HepG2 (cell line): ENCODE measurements around the gene ARHGAP22. TPM values are rescaled to one million over a fixed set of nuclear protein-coding genes. Genes with fewer than 3 reads are reported as not detected.
A peak's percentile ranks its signal among the peaks of the same experiment; 100 is the strongest.

Experiments
- ATAC-seq: fragments of 200-7000 bp; cut with Tn5 transposase; 3 replicates; pipeline ENCODE4 v1.9.1; 2020; ENCODE audit warnings: mild to moderate bottlenecking, moderate library complexity
- BruUV-seq: library from RNA; stranded (reverse); fragments of 400-500 nt; replicated peaks from 2 replicates; lab custom pipeline; 2021; lab: Mats Ljungman, UMichigan
- CTCF ChIA-PET: fragments of 300-600 bp; formaldehyde crosslinking; extraction: SDS; loops from one replicate; lab custom pipeline; 2021; ENCODE audit warnings: low total read pairs, inconsistent platforms, low intra/inter-chr PET ratio; lab: Yijun Ruan, JAX
- POLR2A ChIA-PET: fragments of 350-600 bp; sonication (Branson Sonifier 250); formaldehyde crosslinking; loops from one replicate; lab custom pipeline; 2020; ENCODE audit warnings: antibody characterized with exemption, inconsistent platforms; lab: Yijun Ruan, JAX
- DNase-seq: peaks from one replicate; pipeline ENCODE4 v3.0.0-alpha.2; 2015; ENCODE audit warnings: low spot score
- FAIRE-seq: peaks from 3 replicates; lab custom pipeline; 2011; peaks lifted over from hg19 to GRCh38; lab: Jason Lieb, UNC
- H2AFZ ChIP-seq: one replicate; pipeline ENCODE4 v1.6.1; 2011; ENCODE audit warnings: low read length, inconsistent platforms
- H3K27ac ChIP-seq: fragments of 300-600 bp; 3 replicates; pipeline ENCODE4 v1.8.0; 2011; ENCODE audit warnings: mixed run types, mild to moderate bottlenecking, mixed read lengths, low read length, inconsistent platforms; ENCODE audit not compliant: insufficient read depth; ENCODE audit errors: extremely low read length
- H3K27me3 ChIP-seq, 2 experiments: fragments of 200-600 bp in 1 of 2; 2 replicates in 1 of 2; 3 replicates in 1 of 2; pipeline versions ENCODE4 v1.6.0 to v1.8.0; 2011; ENCODE audit warnings: low read length in 2 of 2, mild to moderate bottlenecking in 2 of 2, moderate library complexity in 2 of 2, inconsistent platforms in 1 of 2; ENCODE audit not compliant: insufficient read depth in 2 of 2, control insufficient read depth in 1 of 2
- H3K36me3 ChIP-seq, 2 experiments: fragments of 200-600 bp in 1 of 2; replicated peaks in 1 of 2; 2 replicates in 1 of 2; 3 replicates in 1 of 2; pipeline versions ENCODE4 v1.5.1 to v1.8.0; 2011; ENCODE audit warnings: low read length in 2 of 2, inconsistent platforms in 1 of 2; ENCODE audit not compliant: insufficient read depth in 2 of 2, control insufficient read depth in 1 of 2
- H3K4me1 ChIP-seq: 2 replicates; pipeline ENCODE4 v1.5.1; 2012; ENCODE audit warnings: low read length, inconsistent platforms; ENCODE audit not compliant: insufficient read depth
- H3K4me2 ChIP-seq: 2 replicates; pipeline ENCODE4 v1.6.0; 2011; ENCODE audit warnings: low read depth, low read length, inconsistent platforms
- H3K4me3 ChIP-seq, 3 experiments: fragments of 200-600 bp in 1 of 3; sonication (generic), shearing (Covaris generic) in 1 of 3; replicated peaks in 1 of 3; 2 replicates each; pipeline ENCODE4 v1.5.1; 2011 to 2016; ENCODE audit warnings: low read length in 3 of 3, inconsistent platforms in 2 of 3, low read depth in 2 of 3, mild to moderate bottlenecking in 2 of 3, control low read depth in 1 of 3, mixed read lengths in 1 of 3; ENCODE audit not compliant: insufficient read depth in 1 of 3
- H3K79me2 ChIP-seq: one replicate; pipeline ENCODE4 v1.6.1; 2011; ENCODE audit warnings: low read length, inconsistent platforms; ENCODE audit not compliant: insufficient read depth
- H3K9ac ChIP-seq: 2 replicates; pipeline ENCODE4 v1.6.0; 2011; ENCODE audit warnings: mild to moderate bottlenecking, low read depth, low read length, inconsistent platforms; ENCODE audit not compliant: insufficient read depth
- H3K9me3 ChIP-seq: 2 replicates; pipeline ENCODE4 v1.5.1; 2012; ENCODE audit warnings: mild to moderate bottlenecking, low read length
- H4K20me1 ChIP-seq: 2 replicates; pipeline ENCODE4 v1.6.0; 2011; ENCODE audit warnings: inconsistent platforms, mild to moderate bottlenecking, low read length, moderate library complexity; ENCODE audit not compliant: insufficient read depth
- ELF1 ChIP-seq: sonication (generic); formaldehyde crosslinking; IDR thresholded peaks from 2 replicates; pipeline ENCODE4 v1.4.0; 2020; ENCODE audit warnings: missing genetic modification reagents
- MTA1 ChIP-seq: sonication (generic); formaldehyde crosslinking; IDR thresholded peaks from 2 replicates; pipeline ENCODE4 v1.4.0; 2020; ENCODE audit warnings: missing genetic modification reagents, mild to moderate bottlenecking, borderline replicate concordance
- SMYD3 ChIP-seq: sonication (generic); formaldehyde crosslinking; IDR thresholded peaks from 2 replicates; pipeline ENCODE4 v1.8.1; 2023; ENCODE audit warnings: mild to moderate bottlenecking, missing genetic modification reagents
- ZNF251 ChIP-seq: sonication (generic); formaldehyde crosslinking; IDR thresholded peaks from 2 replicates; pipeline ENCODE4 v1.9.0; 2021; ENCODE audit warnings: mild to moderate bottlenecking, missing genetic modification reagents
- ZNF282 ChIP-seq: fragments of 450-650 bp; IDR thresholded peaks from 2 replicates; pipeline ENCODE4 v1.6.1; 2018; ENCODE audit not compliant: partially characterized antibody
- ZNF629 ChIP-seq: sonication (generic); formaldehyde crosslinking; conservative IDR thresholded peaks from 2 replicates; pipeline ENCODE4 v1.5.0; 2020; ENCODE audit warnings: missing genetic modification reagents
- ZNF782 ChIP-seq: sonication (generic); formaldehyde crosslinking; IDR thresholded peaks from 2 replicates; pipeline ENCODE4 v1.4.0; 2020; ENCODE audit warnings: missing genetic modification reagents, mild to moderate bottlenecking, borderline replicate concordance
- WGBS: methylation state at CpG from one replicate; pipeline ENCODE4 v1.1.6; 2017; ENCODE audit warnings: low lambda C conversion rate; 5-methylcytosine and 5-hydroxymethylcytosine counted together
- in situ Hi-C: cut with HindIII; loops from 2 replicates; pipeline ENCODE4 v1.10.0; 2017; ENCODE audit warnings: low pct_unique_long_range_greater_than_20kb; ENCODE audit not compliant: extremely low pct_ligation_motif_present
- intact Hi-C: fragments of 100-400 bp; cut with micrococcal nuclease; formaldehyde crosslinking; loops from one replicate; pipeline ENCODE4 v1.10.0; 2022; ENCODE audit not compliant: unreplicated experiment
- polyA plus RNA-seq, 8 experiments: library from polyadenylated mRNA; depleted of rRNA in 3 of 8; stranded (reverse) in 7 of 8; unstranded in 1 of 8; fragments of >200 nt; fragmentation: Illumina TruSeq in 4 of 8; extraction: Trizol in 4 of 8; gene quantifications; 2 replicates each; pipeline versions ENCODE4 v1.2.1 to v1.2.3, GENCODE V29; 2011 to 2016; ENCODE audit warnings: low read depth in 4 of 8, missing spikeins in 1 of 8, mixed read lengths in 1 of 8; ENCODE audit not compliant: insufficient read depth in 1 of 8
- total RNA-seq, 5 experiments: library from RNA; depleted of rRNA; stranded (reverse); fragments of >200 nt; fragmentation: Illumina TruSeq; extraction: Trizol; gene quantifications; 2 replicates each; pipeline ENCODE4 v1.2.3, GENCODE V29; 2016; ENCODE audit warnings: low read depth in 1 of 5

ARHGAP22 gene
- total and polyA plus RNA-seq, 2 of the 13 experiments (the other 11 are each of a cell fraction or from before 2014, with no cell fraction given) = 0.08 to 0.38 TPM

GRCh38 chr10:48490571-48490940, 114.3 kb downstream of the ARHGAP22 start:
- no peaks in the 10 kb centered on the region for H3K9me3 ChIP-seq
- no peak for ATAC-seq
- no peak overlapping the region for H3K4me3 ChIP-seq
- intact Hi-C loops = no loop called here
- H4K20me1 ChIP-seq = no peaks in the 10 kb centered on the region
- H3K4me1 ChIP-seq = no peaks in the 10 kb centered on the region
- FAIRE-seq = no peak
- no peak overlapping the region for H2AFZ ChIP-seq
- H3K36me3 ChIP-seq = no peaks in the 10 kb centered on the region
- in situ Hi-C loops = no loop called here
- H3K79me2 ChIP-seq = no peaks in the 10 kb centered on the region
- POLR2A ChIA-PET = no interaction called here
- H3K9ac ChIP-seq = no peak overlapping the region
- CTCF ChIA-PET = no interaction called here
- no peaks in the 10 kb centered on the region for H3K27me3 ChIP-seq
- H3K27ac ChIP-seq = no peak overlapping the region
- TF ChIP-seq ZNF282 (no peak), MTA1 (CRISPR knock-in tag) (no peak), ZNF251 (no peak), ZNF782 (no peak), ELF1 (no peak)
- no TSS peak for BruUV-seq
- 58% methylated on average over 7 of the region's 7 CpGs for WGBS
- DNase-seq = no peak
- H3K4me2 ChIP-seq = no peak overlapping the region

DNA sequence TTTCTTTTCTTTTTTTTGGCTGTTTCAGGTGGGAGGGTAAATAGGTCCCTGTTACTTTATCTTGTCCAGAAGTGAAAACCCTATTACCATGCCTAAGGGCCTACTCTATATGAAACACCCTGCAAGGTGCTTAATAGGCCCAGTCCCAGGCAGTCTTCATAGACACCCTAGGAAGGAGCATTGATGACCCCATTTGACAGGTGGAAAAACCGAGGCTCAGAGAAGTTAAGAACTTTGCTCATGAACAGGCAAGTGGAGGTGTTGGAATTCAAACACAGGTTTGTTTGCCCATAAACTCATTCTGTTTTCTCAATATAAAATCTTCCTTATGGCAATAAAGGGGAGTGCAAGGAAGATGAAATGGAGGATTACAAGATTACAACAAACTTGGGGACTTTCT, 115.8 kb downstream of the ARHGAP22 start:
- no TSS peak for BruUV-seq
- H3K79me2 ChIP-seq = no peaks in the 10 kb centered on the region
- 80% methylated on average over 1 of the region's 1 CpG for WGBS
- intact Hi-C loops (no loop called here), in situ Hi-C loops (no loop called here)
- H3K27me3 ChIP-seq = no peaks in the 10 kb centered on the region
- H3K4me2 ChIP-seq = no peak overlapping the region
- no peak overlapping the region for H3K4me3 ChIP-seq
- ChIA-PET POLR2A (no interaction called here), CTCF (no interaction called here)
- no peak overlapping the region for H3K9ac ChIP-seq
- no peak overlapping the region for H3K27ac ChIP-seq
- ATAC-seq (no peak), FAIRE-seq (no peak), DNase-seq (no peak)
- no peaks in the 10 kb centered on the region for H3K9me3 ChIP-seq
- peaks cover 10% of the 10 kb centered on the region for H3K4me1 ChIP-seq
- no peak overlapping the region for H2AFZ ChIP-seq
- H3K36me3 ChIP-seq = no peaks in the 10 kb centered on the region
- H4K20me1 ChIP-seq = no peaks in the 10 kb centered on the region
- TF ChIP-seq SMYD3 (no peak), ZNF629 (CRISPR knock-in tag) (peak; percentile 59)
